Measurements from ENCODE around the gene PTTG1. TPM values are rescaled to one million over a fixed set of nuclear protein-coding genes. Genes with fewer than 3 reads are reported as not detected.

The PTTG1 gene
- total and polyA plus RNA-seq, 2 of the 8 experiments (the other 6 are each of a cell fraction or from before 2014, with no cell fraction given): 240 to 478 TPM

DNA sequence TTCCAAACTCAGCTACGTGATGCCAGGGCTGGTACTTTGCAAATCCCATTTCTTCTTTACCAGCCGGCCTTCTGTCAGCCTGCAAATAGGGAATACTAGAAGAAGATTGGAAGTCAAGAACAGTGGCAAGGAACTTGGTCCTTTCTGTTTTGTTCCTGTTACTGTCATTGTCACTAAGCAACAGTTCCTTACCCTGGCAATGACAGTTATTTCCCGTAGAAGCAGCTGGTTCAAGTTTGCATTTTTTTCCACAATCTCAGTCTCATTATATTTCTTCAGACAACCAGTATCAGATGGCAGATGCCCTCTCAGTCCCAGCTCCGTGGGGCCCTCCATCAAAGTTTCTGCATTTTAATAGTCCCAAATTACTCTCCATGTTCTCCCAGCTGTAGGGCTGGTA, 42.1 kb upstream of the PTTG1 start:
- Histone ChIP-seq H4K8ac (ENCODE audit: extremely low read depth, insufficient read depth, low read length) (no peak overlapping the region), H3K14ac (ENCODE audit: insufficient read length) (no peak overlapping the region), H4K20me1 (replicated peaks in 1 of 2; ENCODE audit: control insufficient read depth in 1 of 2, insufficient read depth in 2 of 2, low read length in 2 of 2) (no peaks in the 10 kb centered on the region), H3K56ac (replicated peaks; ENCODE audit: insufficient read length, low read depth, low read length) (no peak overlapping the region), H3K9ac (replicated peaks in 1 of 4; ENCODE audit: extremely low read depth in 1 of 4, low read depth in 3 of 4, low read length in 3 of 4) (0 out of 7 replicates have a peak overlapping the region, but pooled peaks of 1 of the 4 experiments have one; percentile 15), H3K23me2 (ENCODE audit: low read depth, low read length) (no peaks in the 10 kb centered on the region), H3K27me3 (replicated peaks in 1 of 4; ENCODE audit: control insufficient read depth in 3 of 4, extremely low read depth in 1 of 4, insufficient read depth in 3 of 4, low read length in 3 of 4) (no peaks in the 10 kb centered on the region), H3K79me2 (ENCODE audit: control insufficient read depth in 1 of 2, insufficient read depth in 2 of 2, low read length in 2 of 2) (no peaks in the 10 kb centered on the region), H3K23ac (ENCODE audit: insufficient read length) (no peak overlapping the region), H3K4me1 (replicated peaks in 1 of 4; ENCODE audit: control insufficient read depth in 3 of 4, insufficient read depth in 4 of 4, low read length in 3 of 4) (no peaks in the 10 kb centered on the region), H2BK15ac (ENCODE audit: low read length) (no peak overlapping the region), H3K36me3 (ENCODE audit: control insufficient read depth in 2 of 4, insufficient read depth in 4 of 4, low read length in 3 of 4) (no peaks in the 10 kb centered on the region), H2BK120ac (replicated peaks; ENCODE audit: low read depth, low read length) (no peak overlapping the region), H3K4ac (replicated peaks; ENCODE audit: insufficient read length, low read depth, low read length) (no peak overlapping the region), H4K91ac (replicated peaks; ENCODE audit: insufficient read length, low read length) (no peak overlapping the region), H3K4me2 (ENCODE audit: insufficient read depth in 1 of 2, low read depth in 2 of 2, low read length in 2 of 2) (no peak overlapping the region), H2AFZ (ENCODE audit: low read length) (no peak overlapping the region), H3K27ac (ENCODE audit: low read depth, low read length) (no peak overlapping the region), H2AK5ac (ENCODE audit: low read depth, low read length) (no peak overlapping the region), H3K9me3 (ENCODE audit: insufficient read depth in 2 of 2, low read depth in 1 of 2, low read length in 1 of 2) (no peaks in the 10 kb centered on the region), H2BK20ac (ENCODE audit: low read length) (no peak overlapping the region), H4K5ac (ENCODE audit: insufficient read length, low read depth, low read length) (no peak overlapping the region), H3K4me3 (ENCODE audit: extremely low read depth in 1 of 4, insufficient read depth in 2 of 4, low read depth in 3 of 4, low read length in 4 of 4) (no peak overlapping the region), H2BK12ac (ENCODE audit: low read depth, low read length) (no peak overlapping the region), H3K18ac (ENCODE audit: extremely low read depth, low read length) (no peak overlapping the region), H3K79me1 (ENCODE audit: low read depth, low read length) (no peaks in the 10 kb centered on the region), H2BK5ac (ENCODE audit: low read depth, low read length) (no peak overlapping the region)
- no peak for FAIRE-seq
- DNase-seq (ENCODE audit: low read depth in 1 of 2, low spot score in 2 of 2): no peak
- ChIA-PET CTCF (ENCODE audit: partially characterized antibody) (interaction anchor here (0.6 to 1.7 kb wide), 9 partner anchors 9 to 177 kb away, joined by 3 to 11 read pairs (median 3); no protein-coding TSS in a partner anchor), POLR2A (ENCODE audit: partially characterized antibody) (interaction anchor here (0.6 to 2.0 kb wide), 4 partner anchors 9 to 370 kb away, joined by 3 to 8 read pairs (median 3); partner anchors contain the start of gene C1QTNF2)
- WGBS, 2 experiments (ENCODE audit: extremely low coverage in 1 of 2, insufficient coverage in 1 of 2, insufficient read length in 1 of 2, insufficient replicate concordance in 2 of 2, low coverage in 1 of 2, low lambda C conversion rate in 2 of 2, missing lambda C conversion rate in 1 of 2): 81% methylated on average over 4 of the region's 4 CpGs; no CpG with 5 or more reads in 1 of the 2 experiments
- TF ChIP-seq BRCA1 (IDR thresholded peaks at IDR 0.05; ENCODE audit: low read depth, low read length): no peak
- no peak for TF ChIP-seq KDM4A (IDR thresholded peaks at IDR 0.05; ENCODE audit: low read depth, low read length, severe bottlenecking)
- TF ChIP-seq SP2 (IDR thresholded peaks at IDR 0.05; ENCODE audit: low read length): no peak
- TF ChIP-seq, protein P1, sequence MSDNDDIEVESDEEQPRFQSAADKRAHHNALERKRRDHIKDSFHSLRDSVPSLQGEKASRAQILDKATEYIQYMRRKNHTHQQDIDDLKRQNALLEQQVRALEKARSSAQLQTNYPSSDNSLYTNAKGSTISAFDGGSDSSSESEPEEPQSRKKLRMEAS (IDR thresholded peaks at IDR 0.05): no peak
- no peak for TF ChIP-seq TBP (IDR thresholded peaks at IDR 0.05; ENCODE audit: low read depth, low read length)
- no peak for TF ChIP-seq SAP30 (IDR thresholded peaks at IDR 0.05; ENCODE audit: insufficient read depth, insufficient replicate concordance, low read length)
- TF ChIP-seq SIX5 (IDR thresholded peaks at IDR 0.05; ENCODE audit: low read depth, low read length): no peak
- TF ChIP-seq CTBP2 (IDR thresholded peaks at IDR 0.05; ENCODE audit: borderline replicate concordance, insufficient read depth, insufficient read length, low read length): no peak
- TF ChIP-seq, protein P2, sequence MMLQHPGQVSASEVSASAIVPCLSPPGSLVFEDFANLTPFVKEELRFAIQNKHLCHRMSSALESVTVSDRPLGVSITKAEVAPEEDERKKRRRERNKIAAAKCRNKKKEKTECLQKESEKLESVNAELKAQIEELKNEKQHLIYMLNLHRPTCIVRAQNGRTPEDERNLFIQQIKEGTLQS (IDR thresholded peaks at IDR 0.05; ENCODE audit: insufficient read depth, low read depth, low read length): no peak
- TF ChIP-seq SUZ12 (IDR thresholded peaks at IDR 0.05; ENCODE audit: low read length): no peak
- TF ChIP-seq HDAC6 (IDR thresholded peaks at IDR 0.05; ENCODE audit: low read depth, low read length): no peak
- TF ChIP-seq FOSL1 (IDR thresholded peaks at IDR 0.05; ENCODE audit: insufficient read depth, low read depth, low read length): no peak
- no peak for TF ChIP-seq ASH2L (IDR thresholded peaks at IDR 0.05; ENCODE audit: low read length)
- TF ChIP-seq POU5F1 (IDR thresholded peaks at IDR 0.05; ENCODE audit: low read depth, low read length): no peak
